PC-3 (cell line): ENCODE measurements around the gene TINCR. TPM values are rescaled to one million over a fixed set of nuclear protein-coding genes. Genes with fewer than 3 reads are reported as not detected.

Experiments
- ATAC-seq: fragments of 200-7000 bp; cut with Tn5 transposase; 2 replicates; pipeline ENCODE4 v1.9.1; 2020; ENCODE audit warnings: mild to moderate bottlenecking, moderate library complexity
- BruUV-seq: library from RNA; stranded (reverse); fragments of 400-500 nt; replicated peaks from 2 replicates; lab custom pipeline; 2021; lab: Mats Ljungman, UMichigan
- CTCF ChIA-PET: fragments of 300-600 bp; sonication (Branson Sonifier 250); formaldehyde crosslinking; loops from one replicate; lab custom pipeline; 2022; ENCODE audit warnings: antibody characterized with exemption; lab: Charles Lee
- POLR2A ChIA-PET: fragments of 300-600 bp; sonication (Branson Sonifier 250); formaldehyde crosslinking; loops from one replicate; lab custom pipeline; 2022; ENCODE audit warnings: antibody characterized with exemption; ENCODE audit not compliant: unreplicated experiment; lab: Charles Lee
- DNase-seq: peaks from one replicate; pipeline ENCODE4 v3.0.0-alpha.2; 2015
- H2AFZ ChIP-seq: fragments of 300-600 bp; sonication (generic); 2 replicates; pipeline ENCODE4 v1.6.0; 2016; ENCODE audit warnings: antibody characterized with exemption, low read length
- H3F3A ChIP-seq: fragments of 300-600 bp; sonication (generic); one replicate; pipeline ENCODE4 v1.6.0; 2017; ENCODE audit warnings: antibody characterized with exemption, low read length, control low read depth, mild to moderate bottlenecking; ENCODE audit not compliant: unreplicated experiment
- H3K27ac ChIP-seq: fragments of 300-600 bp; sonication (generic); 2 replicates; pipeline ENCODE4 v1.5.1; 2016; ENCODE audit warnings: mild to moderate bottlenecking, low read length
- H3K27me3 ChIP-seq: fragments of 300-600 bp; sonication (generic); 2 replicates; pipeline ENCODE4 v1.6.1; 2016; ENCODE audit warnings: low read length, mixed read lengths
- H3K36me3 ChIP-seq: fragments of 300-600 bp; sonication (generic); 2 replicates; pipeline ENCODE4 v1.6.1; 2016; ENCODE audit warnings: low read depth, mixed run types, low read length, mixed read lengths
- H3K4me1 ChIP-seq: fragments of 300-600 bp; sonication (generic); 2 replicates; pipeline ENCODE4 v1.5.1; 2016; ENCODE audit warnings: low read length; ENCODE audit not compliant: insufficient read depth
- H3K4me2 ChIP-seq: fragments of 300-600 bp; sonication (generic); 2 replicates; pipeline ENCODE4 v1.6.0; 2016; ENCODE audit warnings: low read length
- H3K4me3 ChIP-seq: fragments of 300-600 bp; sonication (generic); 2 replicates; pipeline ENCODE4 v1.5.1; 2016; ENCODE audit warnings: mild to moderate bottlenecking, low read length, mixed read lengths
- H3K79me2 ChIP-seq: fragments of 300-600 bp; sonication (generic); 2 replicates; pipeline ENCODE4 v1.6.1; 2017; ENCODE audit warnings: low read length, mixed read lengths
- H3K9ac ChIP-seq: fragments of 300-600 bp; sonication (generic); 2 replicates; pipeline ENCODE4 v1.6.0; 2016; ENCODE audit warnings: mild to moderate bottlenecking, low read length
- H3K9me2 ChIP-seq: fragments of 300-600 bp; sonication (generic); replicated peaks from 2 replicates; pipeline ENCODE4 v1.6.1; 2016; ENCODE audit warnings: mixed run types, low read length, mixed read lengths
- H3K9me3 ChIP-seq: fragments of 300-600 bp; sonication (generic); 2 replicates; pipeline ENCODE4 v1.6.1; 2016; ENCODE audit warnings: low read length, mixed read lengths
- H4K20me1 ChIP-seq: fragments of 300-600 bp; sonication (generic); 2 replicates; pipeline ENCODE4 v1.6.1; 2016; ENCODE audit warnings: low read length, mixed read lengths
- EZH2 ChIP-seq: fragments of 300-600 bp; sonication (generic); IDR thresholded peaks from one replicate; pipeline ENCODE4 v1.6.1; 2017; ENCODE audit warnings: antibody characterized with exemption, mild to moderate bottlenecking, low read length; ENCODE audit not compliant: unreplicated experiment
- EZH2phosphoT487 ChIP-seq: fragments of 300-600 bp; sonication (generic); IDR thresholded peaks from 2 replicates; pipeline ENCODE4 v1.6.1; 2018; ENCODE audit warnings: mild to moderate bottlenecking, antibody characterized with exemption, low read length, borderline replicate concordance
- intact Hi-C: fragments of 100-400 bp; cut with micrococcal nuclease; formaldehyde crosslinking; loops from 2 replicates; pipeline ENCODE4 v1.9.0; 2023
- total RNA-seq: library from RNA; depleted of rRNA; stranded (reverse); fragments of >200 nt; gene quantifications from 2 replicates; pipeline ENCODE4 v1.2.3, GENCODE V29; 2014
- TF ChIP-seq, protein P1 (sequence below): fragments of 300-600 bp; sonication (generic); conservative IDR thresholded peaks from 2 replicates; pipeline ENCODE4 v1.5.1; 2017; ENCODE audit warnings: antibody characterized with exemption, low read depth, mild to moderate bottlenecking, low read length

The TINCR gene
- total RNA-seq, 1 experiment from 2014 or later: 0.58 TPM

DNA sequence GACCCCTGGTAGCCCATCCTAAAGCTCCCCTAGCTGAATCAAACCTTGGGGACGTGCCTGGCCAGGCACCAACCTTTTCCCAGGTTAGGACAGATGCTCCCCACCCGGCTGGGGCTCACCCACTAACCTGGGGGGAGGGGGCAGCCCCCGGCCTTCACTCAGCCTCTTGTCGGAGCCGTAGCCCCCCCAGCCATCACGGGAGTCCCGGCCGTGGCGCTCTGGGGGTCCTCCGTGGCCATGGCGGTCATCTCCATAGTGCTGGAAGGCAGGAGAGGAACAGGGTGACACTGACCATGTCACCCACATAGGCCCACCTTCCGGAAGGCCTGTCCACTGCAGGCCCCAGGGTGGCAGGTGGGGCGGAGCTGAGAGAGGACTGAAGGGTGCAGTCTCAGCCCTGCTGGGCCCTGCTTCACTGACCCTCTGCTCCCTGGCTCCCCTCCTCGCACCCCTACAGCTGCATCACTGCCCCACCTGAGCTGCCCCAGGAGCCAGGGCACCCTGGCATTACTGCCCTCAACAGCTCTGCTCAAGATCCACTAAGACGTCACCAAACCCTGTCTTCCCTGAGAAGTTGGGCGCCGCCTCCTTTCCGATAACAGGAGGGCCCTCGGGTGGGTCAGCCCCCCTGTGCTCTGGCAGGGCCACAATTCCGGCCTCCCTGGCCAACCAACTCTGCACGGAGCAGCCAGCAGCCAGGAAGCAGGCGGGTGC lies 22.6 kb upstream of the TINCR start:
- TF ChIP-seq EZH2phosphoT487 (no peak), EZH2 (no peak)
- TF ChIP-seq, protein P1, sequence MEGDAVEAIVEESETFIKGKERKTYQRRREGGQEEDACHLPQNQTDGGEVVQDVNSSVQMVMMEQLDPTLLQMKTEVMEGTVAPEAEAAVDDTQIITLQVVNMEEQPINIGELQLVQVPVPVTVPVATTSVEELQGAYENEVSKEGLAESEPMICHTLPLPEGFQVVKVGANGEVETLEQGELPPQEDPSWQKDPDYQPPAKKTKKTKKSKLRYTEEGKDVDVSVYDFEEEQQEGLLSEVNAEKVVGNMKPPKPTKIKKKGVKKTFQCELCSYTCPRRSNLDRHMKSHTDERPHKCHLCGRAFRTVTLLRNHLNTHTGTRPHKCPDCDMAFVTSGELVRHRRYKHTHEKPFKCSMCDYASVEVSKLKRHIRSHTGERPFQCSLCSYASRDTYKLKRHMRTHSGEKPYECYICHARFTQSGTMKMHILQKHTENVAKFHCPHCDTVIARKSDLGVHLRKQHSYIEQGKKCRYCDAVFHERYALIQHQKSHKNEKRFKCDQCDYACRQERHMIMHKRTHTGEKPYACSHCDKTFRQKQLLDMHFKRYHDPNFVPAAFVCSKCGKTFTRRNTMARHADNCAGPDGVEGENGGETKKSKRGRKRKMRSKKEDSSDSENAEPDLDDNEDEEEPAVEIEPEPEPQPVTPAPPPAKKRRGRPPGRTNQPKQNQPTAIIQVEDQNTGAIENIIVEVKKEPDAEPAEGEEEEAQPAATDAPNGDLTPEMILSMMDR: no peak
- intact Hi-C loops: no loop called here
- no peaks in the 10 kb centered on the region for H3F3A ChIP-seq
- no TSS peak for BruUV-seq
- ChIA-PET CTCF (no interaction called here), POLR2A (no interaction called here)
- H3K79me2 ChIP-seq: no peaks in the 10 kb centered on the region
- no peak overlapping the region for H3K4me3 ChIP-seq
- no peaks in the 10 kb centered on the region for H3K27me3 ChIP-seq
- DNase-seq (no peak), ATAC-seq (no peak)
- no peaks in the 10 kb centered on the region for H3K4me1 ChIP-seq
- H3K9me2 ChIP-seq: no peaks in the 10 kb centered on the region
- no peak overlapping the region for H3K4me2 ChIP-seq
- H3K9ac ChIP-seq: no peak overlapping the region
- H3K9me3 ChIP-seq: no peaks in the 10 kb centered on the region
- H4K20me1 ChIP-seq: 0 out of 2 replicates have a peak, but pooled peaks cover 4% of the 10 kb centered on the region
- no peak overlapping the region for H2AFZ ChIP-seq
- H3K36me3 ChIP-seq: peaks cover 87% of the 10 kb centered on the region
- H3K27ac ChIP-seq: no peak overlapping the region

DNA sequence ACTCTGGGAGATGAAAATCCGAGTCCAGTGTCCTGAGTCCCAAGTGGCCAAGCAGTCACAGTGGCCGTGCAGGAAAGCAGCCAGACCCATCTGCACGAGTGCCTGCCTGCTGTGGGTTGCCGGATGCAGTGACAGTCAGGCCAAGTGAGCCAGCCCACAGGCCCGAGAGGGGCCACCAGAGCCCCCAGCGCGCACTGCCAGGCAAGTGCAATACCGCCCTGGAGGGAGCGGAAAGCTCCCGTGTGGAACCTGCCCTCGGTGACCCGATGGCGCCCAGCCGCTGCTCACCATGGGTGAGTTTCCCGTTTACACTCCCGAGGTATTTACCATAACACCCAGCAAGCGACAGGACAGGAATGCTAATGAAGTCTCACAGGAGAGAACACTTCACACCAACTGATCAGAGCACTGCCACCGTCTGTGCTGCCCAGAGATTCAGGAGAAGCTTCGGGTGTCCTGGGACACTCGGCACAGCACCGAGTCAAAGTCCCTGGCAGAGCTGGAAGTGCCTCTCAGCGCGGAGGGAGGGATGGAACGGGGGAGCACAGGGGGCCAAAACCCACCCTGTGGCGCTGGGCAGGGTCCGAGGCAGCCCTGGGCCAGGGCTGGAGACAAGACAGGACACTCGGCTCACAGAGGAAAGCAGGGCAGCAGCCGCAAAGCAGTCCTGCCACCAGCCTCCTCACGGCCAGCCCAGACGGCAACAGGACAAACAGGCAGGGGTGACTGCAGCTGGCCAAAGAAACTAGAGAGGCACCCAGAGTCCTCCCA lies 21.3 kb upstream of the TINCR start:
- no peaks in the 10 kb centered on the region for H3K4me1 ChIP-seq
- CTCF ChIA-PET: no interaction called here
- no peak overlapping the region for H3K4me3 ChIP-seq
- H3K9me3 ChIP-seq: no peaks in the 10 kb centered on the region
- H2AFZ ChIP-seq: no peak overlapping the region
- no peaks in the 10 kb centered on the region for H3F3A ChIP-seq
- DNase-seq: no peak
- H3K36me3 ChIP-seq: peaks cover 74% of the 10 kb centered on the region
- no peak for TF ChIP-seq EZH2phosphoT487
- TF ChIP-seq, protein P1: no peak
- intact Hi-C loops: no loop called here
- BruUV-seq: no TSS peak
- no peak overlapping the region for H3K27ac ChIP-seq
- no peaks in the 10 kb centered on the region for H3K79me2 ChIP-seq
- H3K27me3 ChIP-seq: no peaks in the 10 kb centered on the region
- H3K9ac ChIP-seq: no peak overlapping the region
- H4K20me1 ChIP-seq: 0 out of 2 replicates have a peak, but pooled peaks cover 4% of the 10 kb centered on the region
- POLR2A ChIA-PET: no interaction called here
- no peak overlapping the region for H3K4me2 ChIP-seq
- H3K9me2 ChIP-seq: no peaks in the 10 kb centered on the region
- no peak for ATAC-seq

DNA sequence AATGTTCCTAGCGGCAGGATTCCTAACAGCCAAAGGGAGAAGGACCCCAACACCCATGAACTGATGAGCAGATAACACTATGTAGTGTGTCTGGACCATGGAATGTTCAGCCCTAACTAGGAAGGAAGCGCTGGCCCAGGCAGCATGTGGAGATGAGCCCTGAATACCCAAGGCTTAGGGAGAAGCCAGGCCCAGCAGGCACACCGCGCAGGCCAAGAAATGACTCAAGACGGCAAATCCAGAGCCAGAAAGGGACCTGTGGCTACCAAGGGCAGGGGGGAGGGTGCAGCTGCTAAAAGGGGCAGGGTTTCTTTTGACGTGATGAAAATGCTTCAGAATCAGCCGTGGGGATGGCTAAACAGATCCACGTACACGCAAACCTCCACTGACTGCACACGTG lies 20.7 kb upstream of the TINCR start:
- Histone ChIP-seq H2AFZ (no peak overlapping the region), H3K9ac (no peak overlapping the region), H3K9me3 (no peaks in the 10 kb centered on the region), H3K79me2 (no peaks in the 10 kb centered on the region), H3F3A (no peaks in the 10 kb centered on the region), H3K36me3 (peaks cover 68% of the 10 kb centered on the region), H4K20me1 (0 out of 2 replicates have a peak, but pooled peaks cover 4% of the 10 kb centered on the region), H3K9me2 (no peaks in the 10 kb centered on the region), H3K4me1 (no peaks in the 10 kb centered on the region), H3K4me2 (no peak overlapping the region), H3K4me3 (no peak overlapping the region), H3K27ac (no peak overlapping the region), H3K27me3 (no peaks in the 10 kb centered on the region)
- CTCF ChIA-PET: no interaction called here
- ATAC-seq (no peak), DNase-seq (no peak)
- TF ChIP-seq EZH2: no peak
- BruUV-seq: no TSS peak
- POLR2A ChIA-PET: no interaction called here
- intact Hi-C loops: no loop called here
